Limb (tissue), 2 donors: ENCODE results near the gene ALOX12.
"Not testable (repeated sequence)": the region's sequence is repeated elsewhere in the genome, so short reads cannot be mapped to it uniquely, and the experiment has no call there.

ENCODE experiments used
- DNase-seq, 2 donors: peaks; one replicate each; pipeline ENCODE4 v3.0.0-alpha.2; 2016; ENCODE audit errors: extremely low spot score in 2 of 2

The ALOX12 gene

GRCh38 chr17:6995500-6996255 lies at the start of gene ALOX12:
Gene ALOX12, plus strand, starts transcription at chr17:6996049. Its CDS starts 69 bp downstream, at chr17:6996118.
- peak in 1 of 2 donors; percentile 49 for DNase-seq

- no peak for DNase-seq
Observed at GRCh38 chr17:6947745-6948144, 48.1 kb upstream of the ALOX12 start.

- DNase-seq, result no peak
Observed at GRCh38 chr17:6948562-6948961, 47.3 kb upstream of the ALOX12 start.

- DNase-seq, result no peak
Observed at GRCh38 chr17:6948976-6949375, 46.9 kb upstream of the ALOX12 start.

GRCh38 chr17:6950938-6951337 lies 44.9 kb upstream of the ALOX12 start:
- DNase-seq, result not testable (repeated sequence)

GRCh38 chr17:6953689-6954088 lies 42.2 kb upstream of the ALOX12 start:
- no peak for DNase-seq

- no peak for DNase-seq
Observed at GRCh38 chr17:6959700-6960099, 36.1 kb upstream of the ALOX12 start.

- DNase-seq, result no peak
Observed at GRCh38 chr17:6969323-6969726, 26.5 kb upstream of the ALOX12 start.

GRCh38 chr17:6970992-6971391 lies 24.9 kb upstream of the ALOX12 start:
- DNase-seq, result no peak

- not testable (repeated sequence) for DNase-seq
Observed at GRCh38 chr17:6979440-6979839, 16.4 kb upstream of the ALOX12 start.

GRCh38 chr17:6981426-6981825 lies 14.4 kb upstream of the ALOX12 start:
- no peak for DNase-seq

- DNase-seq, result no peak
Observed at GRCh38 chr17:6985266-6985665, 10.6 kb upstream of the ALOX12 start.

GRCh38 chr17:6986676-6987075 lies 9.2 kb upstream of the ALOX12 start:
- no peak for DNase-seq

- DNase-seq, result no peak
Observed at GRCh38 chr17:6989779-6990178, 6.1 kb upstream of the ALOX12 start.

- DNase-seq, result not testable (repeated sequence)
Observed at GRCh38 chr17:6993613-6994056, 2.2 kb upstream of the ALOX12 start.

GRCh38 chr17:6994118-6994598 lies 1.7 kb upstream of the ALOX12 start:
- DNase-seq, result no peak

GRCh38 chr17:6994666-6995256 lies 1.1 kb upstream of the ALOX12 start:
- no peak for DNase-seq

GRCh38 chr17:6996256-6997011 lies 585 bp downstream of the ALOX12 start:
- no peak for DNase-seq

GRCh38 chr17:6997171-6997570 lies 1.3 kb downstream of the ALOX12 start:
- no peak for DNase-seq

GRCh38 chr17:6998855-6999508 lies 3.1 kb downstream of the ALOX12 start:
- no peak for DNase-seq

GRCh38 chr17:7001318-7001961 lies 5.6 kb downstream of the ALOX12 start:
- DNase-seq, result no peak
